K562 (cell line): ENCODE measurements around the gene SLC37A4. TPM values are rescaled to one million over a fixed set of nuclear protein-coding genes. Genes with fewer than 3 reads are reported as not detected.
A peak's percentile ranks its signal among the peaks of the same experiment; 100 is the strongest.

Experiments used
- ATAC-seq: fragments of 200-7000 bp; cut with Tn5 transposase; 3 replicates; pipeline ENCODE4 v1.9.1; 2020; ENCODE audit warnings: moderate library complexity
- BruUV-seq: library from RNA; stranded (reverse); fragments of 400-500 nt; replicated peaks from 2 replicates; lab custom pipeline; 2021; lab: Mats Ljungman, UMichigan
- CTCF ChIA-PET: fragments of 300-600 bp; formaldehyde crosslinking; extraction: SDS; loops from one replicate; lab custom pipeline; 2021; ENCODE audit warnings: low intra/inter-chr PET ratio; lab: Yijun Ruan, JAX
- POLR2A ChIA-PET: fragments of 300-600, 350-650 bp; sonication (Branson Sonifier 250); formaldehyde crosslinking; extraction: SDS; loops from one replicate; lab custom pipeline; 2021; ENCODE audit warnings: antibody characterized with exemption, inconsistent platforms; lab: Yijun Ruan, JAX
- DNase-seq, 4 experiments: peaks; one replicate each; pipeline versions ENCODE4 v3.0.0 to v3.0.0-alpha.2; 2011 to 2018; ENCODE audit warnings: low spot score in 3 of 4, mixed read lengths in 3 of 4; ENCODE audit errors: extremely low read depth in 1 of 4
- FAIRE-seq: peaks from 2 replicates; lab custom pipeline; 2011; peaks lifted over from hg19 to GRCh38; lab: Jason Lieb, UNC
- H2AFZ ChIP-seq: 2 replicates; pipeline ENCODE4 v1.6.0; 2011; ENCODE audit warnings: low read depth, low read length, control low read depth, inconsistent platforms
- H3K27ac ChIP-seq: fragments of 200-600 bp; 3 replicates; pipeline ENCODE4 v1.8.0; 2011; ENCODE audit warnings: low read depth, mild to moderate bottlenecking, control low read depth, inconsistent platforms, low read length, moderate library complexity, mixed read lengths; ENCODE audit errors: extremely low read depth
- H3K27me3 ChIP-seq, 2 experiments: fragments of 300-600 bp in 1 of 2; 2 replicates in 1 of 2; 3 replicates in 1 of 2; pipeline versions ENCODE4 v1.6.0 to v1.8.0; 2011; ENCODE audit warnings: inconsistent platforms in 2 of 2, low read length in 2 of 2, mild to moderate bottlenecking in 1 of 2, mixed read lengths in 1 of 2, moderate library complexity in 1 of 2; ENCODE audit not compliant: control insufficient read depth in 2 of 2, insufficient read depth in 2 of 2
- H3K36me3 ChIP-seq: fragments of 300-600 bp; 3 replicates; pipeline ENCODE4 v1.8.0; 2011; ENCODE audit warnings: mild to moderate bottlenecking, low read length, inconsistent platforms; ENCODE audit not compliant: control insufficient read depth, insufficient read depth
- H3K4me1 ChIP-seq, 2 experiments: fragments of 200-600 bp in 1 of 2; replicated peaks in 1 of 2; 2 replicates in 1 of 2; 3 replicates in 1 of 2; pipeline versions ENCODE4 v1.5.1 to v1.8.0; 2011; ENCODE audit warnings: inconsistent platforms in 2 of 2, low read length in 2 of 2, mild to moderate bottlenecking in 1 of 2, mixed read lengths in 1 of 2, moderate library complexity in 1 of 2; ENCODE audit not compliant: control insufficient read depth in 2 of 2, insufficient read depth in 2 of 2
- H3K4me2 ChIP-seq: 2 replicates; pipeline ENCODE4 v1.6.1; 2011; ENCODE audit warnings: low read length, control low read depth, inconsistent platforms, mixed read lengths; ENCODE audit not compliant: insufficient read depth
- H3K4me3 ChIP-seq: fragments of 200-600 bp; sonication (generic), shearing (Covaris generic); 2 replicates; pipeline ENCODE4 v1.5.1; 2016; ENCODE audit warnings: control low read depth, inconsistent platforms
- H3K79me2 ChIP-seq: fragments of 200-600 bp; 3 replicates; pipeline ENCODE4 v1.8.0; 2011; ENCODE audit warnings: low read length, inconsistent platforms; ENCODE audit not compliant: control insufficient read depth, insufficient read depth
- H3K9ac ChIP-seq, 2 experiments: 2 replicates each; pipeline versions ENCODE4 v1.6.0 to v1.6.1; 2011; ENCODE audit warnings: low read depth in 2 of 2, low read length in 2 of 2, control low read depth in 1 of 2, inconsistent platforms in 1 of 2, mild to moderate bottlenecking in 1 of 2, mixed read lengths in 1 of 2; ENCODE audit not compliant: insufficient read depth in 1 of 2
- H3K9me1 ChIP-seq: one replicate; pipeline ENCODE4 v1.6.0; 2011; ENCODE audit warnings: inconsistent platforms, mild to moderate bottlenecking, low read length, moderate library complexity; ENCODE audit not compliant: control insufficient read depth, insufficient read depth
- H3K9me3 ChIP-seq: replicated peaks from 2 replicates; pipeline ENCODE4 v1.5.1; 2011; ENCODE audit warnings: low read depth, low read length, inconsistent platforms; ENCODE audit not compliant: control insufficient read depth, insufficient read depth
- H4K20me1 ChIP-seq: replicated peaks from 2 replicates; pipeline ENCODE4 v1.6.1; 2011; ENCODE audit warnings: low read length, inconsistent platforms, mixed read lengths; ENCODE audit not compliant: control insufficient read depth, insufficient read depth
- EGR1 ChIP-seq: fragments of 450-650 bp; conservative IDR thresholded peaks from 2 replicates; pipeline ENCODE4 v1.6.1; 2017; ENCODE audit warnings: mild to moderate bottlenecking
- EP300 ChIP-seq: IDR thresholded peaks from 2 replicates; pipeline ENCODE4 v1.6.1; 2012; ENCODE audit warnings: low read length, improper control_type of control experiment
- EZH2 ChIP-seq: IDR thresholded peaks from 2 replicates; pipeline ENCODE4 v1.6.1; 2012; ENCODE audit warnings: low read depth, mild to moderate bottlenecking, inconsistent platforms, low read length, borderline replicate concordance
- HNRNPUL1 ChIP-seq: fragments of 200-400 bp; formaldehyde crosslinking; IDR thresholded peaks from 2 replicates; pipeline ENCODE4 v1.6.1; 2017; ENCODE audit warnings: low read length
- KAT2B ChIP-seq: IDR thresholded peaks from one replicate; pipeline ENCODE4 v1.6.1; 2012; ENCODE audit warnings: low read depth, mild to moderate bottlenecking, control low read depth, inconsistent platforms, low read length, moderate library complexity
- KAT7 ChIP-seq: sonication (generic); formaldehyde crosslinking; IDR thresholded peaks from 2 replicates; pipeline ENCODE4 v1.8.0; 2022; ENCODE audit warnings: missing genetic modification reagents, mild to moderate bottlenecking, borderline replicate concordance
- PHTF2 ChIP-seq: fragments of 250-450 bp; sonication (Bioruptor Pico); IDR thresholded peaks from 2 replicates; pipeline ENCODE4 v1.5.0; 2021; ENCODE audit warnings: mild to moderate bottlenecking
- SMAD4 ChIP-seq: fragments of 250-450 bp; sonication (Bioruptor Pico); conservative IDR thresholded peaks from 2 replicates; pipeline ENCODE4 v1.8.0; 2021; ENCODE audit warnings: inconsistent platforms, mild to moderate bottlenecking, moderate library complexity
- SPI1 ChIP-seq: IDR thresholded peaks from 2 replicates; pipeline ENCODE4 v1.6.1; 2011; ENCODE audit warnings: low read depth, low read length, control low read depth, borderline replicate concordance
- TRIM28 ChIP-seq: fragments of 450-650 bp; IDR thresholded peaks from 2 replicates; pipeline ENCODE4 v1.6.1; 2017
- WGBS: fragments of 100-300 bp; shearing (Covaris generic); methylation state at CpG from one replicate; pipeline ENCODE4 v1.1.6; 2016; ENCODE audit warnings: low coverage, mixed read lengths; ENCODE audit not compliant: insufficient coverage; ENCODE audit errors: missing lambda C conversion rate; 5-methylcytosine and 5-hydroxymethylcytosine counted together
- in situ Hi-C: fragments of 300-500 bp; cut with MboI; formaldehyde crosslinking; loops from 4 replicates; pipeline ENCODE4 v1.15.0; 2018; ENCODE audit warnings: inconsistent platforms, mixed read lengths
- intact Hi-C: fragments of 100-400 bp; cut with micrococcal nuclease; formaldehyde crosslinking; loops from 2 replicates; pipeline ENCODE4 v1.14.2; 2022
- polyA plus RNA-seq, 8 experiments: library from polyadenylated mRNA; depleted of rRNA in 4 of 8; stranded (reverse) in 5 of 8; unstranded in 3 of 8; fragments of >200 nt; fragmentation: Nextera tagmentation in 2 of 8; fragmentation: Illumina TruSeq in 1 of 8; extraction: Ambion mirVana in 2 of 8; extraction: Trizol in 1 of 8; gene quantifications; 2 replicates each; pipeline versions ENCODE4 v1.2.1 to v1.2.3, GENCODE V29; 2011 to 2014; ENCODE audit warnings: inconsistent platforms in 1 of 8, missing spikeins in 1 of 8
- total RNA-seq, 7 experiments: library from RNA; depleted of rRNA in 6 of 7; stranded (reverse); fragments of >200 nt in 6 of 7; fragmentation: Illumina TruSeq in 2 of 7; extraction: Trizol in 2 of 7; gene quantifications; 2 replicates each; pipeline versions ENCODE4 v1.2.1 to v1.2.3, GENCODE V29; 2011 to 2021; ENCODE audit warnings: low replicate concordance in 1 of 7

SLC37A4 gene
- total and polyA plus RNA-seq, 9 of the 15 experiments (the other 6 are each of a cell fraction or from before 2014, with no cell fraction given), result 24.7 to 73.9 (median 40.7) TPM

- POLR2A ChIA-PET, result interaction anchor here (0.6 to 5.9 kb wide), 4 partner anchors 14 to 102 kb away, joined by 3 to 33 read pairs (median 4); no protein-coding TSS in a partner anchor
- WGBS, result 95% methylated on average over 6 of the region's 6 CpGs
- no peak for ATAC-seq
These were observed 19.1 kb downstream of the SLC37A4 start for GRCh38 chr11:119011476-119012053.

GRCh38 chr11:119006656-119007055 is 24.0 kb downstream of the SLC37A4 start:
- no TSS peak for BruUV-seq
- no peaks in the 10 kb centered on the region for H3K9me3 ChIP-seq
- ATAC-seq (no peak), FAIRE-seq (no peak), DNase-seq (no peak)
- H3K4me1 ChIP-seq, result peaks cover 0 to 3% of the 10 kb centered on the region in 2 experiments; a peak in 1 of 5 replicates
- POLR2A ChIA-PET, result interaction anchor here (0.6 to 1.5 kb wide), 2 partner anchors 9 to 49 kb away, joined by 3 to 4 read pairs; no protein-coding TSS in a partner anchor
- intact Hi-C loops, result no loop called here
- no peaks in the 10 kb centered on the region for H4K20me1 ChIP-seq
- 61% methylated on average over 3 of the region's 4 CpGs for WGBS
- H3K36me3 ChIP-seq, result peaks cover 45% of the 10 kb centered on the region; the same call in 2 of the 3 replicates
- TF ChIP-seq SMAD4, result no peak
- TF ChIP-seq EGR1, result peak; percentile 33; the same call in 1 of the 2 replicates
- no peak overlapping the region for H3K4me2 ChIP-seq
- H3K27ac ChIP-seq, result no peak overlapping the region
- CTCF ChIA-PET, result no interaction called here
- H3K9ac ChIP-seq, result no peak overlapping the region
- H3K79me2 ChIP-seq, result 0 out of 3 replicates have a peak, but pooled peaks cover 2% of the 10 kb centered on the region
- H3K4me3 ChIP-seq, result no peak overlapping the region
- in situ Hi-C loops, result no loop called here
- no peaks in the 10 kb centered on the region for H3K27me3 ChIP-seq
- no peaks in the 10 kb centered on the region for H3K9me1 ChIP-seq
- H2AFZ ChIP-seq, result no peak overlapping the region

More at GRCh38 chr11:119011476-119012053, 19.1 kb downstream of the SLC37A4 start:
- FAIRE-seq (no peak), DNase-seq (peak in 1 of 4 experiments; percentile 4)
- H3K9me1 ChIP-seq, result no peaks in the 10 kb centered on the region
- no peak for TF ChIP-seq SPI1
- TF ChIP-seq EZH2, result no peak
- no peak for TF ChIP-seq TRIM28
- no peak for TF ChIP-seq KAT2B
- TF ChIP-seq PHTF2 (CRISPR knock-in tag), result no peak
- TF ChIP-seq KAT7 (CRISPR knock-in tag), result no peak
- no peak for TF ChIP-seq HNRNPUL1
- TF ChIP-seq EP300, result no peak
- no peak overlapping the region for H3K4me3 ChIP-seq
- BruUV-seq, result no TSS peak
- no peak overlapping the region for H2AFZ ChIP-seq
- H3K27ac ChIP-seq, result no peak overlapping the region
- no peak overlapping the region for H3K4me2 ChIP-seq
- in situ Hi-C loops (no loop called here), intact Hi-C loops (no loop called here)
- peaks cover under 1 to 6% of the 10 kb centered on the region in 2 experiments; a peak in 3 of 5 replicates for H3K4me1 ChIP-seq
- no peaks in the 10 kb centered on the region for H3K27me3 ChIP-seq
- no peak overlapping the region for H3K9ac ChIP-seq
- CTCF ChIA-PET, result no interaction called here
- no peaks in the 10 kb centered on the region; the same call in 1 of the 2 replicates for H3K9me3 ChIP-seq
- H3K79me2 ChIP-seq, result peaks cover 15% of the 10 kb centered on the region
- no peaks in the 10 kb centered on the region for H4K20me1 ChIP-seq
- H3K36me3 ChIP-seq, result peaks cover 63% of the 10 kb centered on the region
